ENCODE results near the gene ADGRG1.
"Not testable (repeated sequence)": the region's sequence is repeated elsewhere in the genome, so short reads cannot be mapped to it uniquely, and the experiment has no call there.

The ADGRG1 gene

GRCh38 chr16:57668630-57669475 lies 40.4 kb downstream of the ADGRG1 start:
- no peaks in the 10 kb centered on the region for H3K9me3 ChIP-seq (ENCODE audit: control insufficient read depth, insufficient read depth, low read length)
- H3K27me3 ChIP-seq (ENCODE audit: control insufficient read depth, insufficient read depth, low read length): no peaks in the 10 kb centered on the region
- H3K9ac ChIP-seq (ENCODE audit: low read depth, low read length): no peak overlapping the region
- no peaks in the 10 kb centered on the region for H3K4me1 ChIP-seq (ENCODE audit: control insufficient read depth, insufficient read depth, low read length)
- H3K4me3 ChIP-seq (ENCODE audit: low read depth, low read length): no peak overlapping the region
- H3K36me3 ChIP-seq (ENCODE audit: control insufficient read depth, insufficient read depth, low read length): no peaks in the 10 kb centered on the region

GRCh38 chr16:57669476-57670162 lies 41.2 kb downstream of the ADGRG1 start:
- H3K9me3 ChIP-seq (ENCODE audit: control insufficient read depth, insufficient read depth, low read length): no peaks in the 10 kb centered on the region
- no peaks in the 10 kb centered on the region for H3K4me1 ChIP-seq (ENCODE audit: control insufficient read depth, insufficient read depth, low read length)
- H3K4me3 ChIP-seq (ENCODE audit: low read depth, low read length): no peak overlapping the region
- H3K27me3 ChIP-seq (ENCODE audit: control insufficient read depth, insufficient read depth, low read length): no peaks in the 10 kb centered on the region
- H3K9ac ChIP-seq (ENCODE audit: low read depth, low read length): no peak overlapping the region
- H3K36me3 ChIP-seq (ENCODE audit: control insufficient read depth, insufficient read depth, low read length): no peaks in the 10 kb centered on the region

- Histone ChIP-seq H3K9me3 (ENCODE audit: control insufficient read depth, insufficient read depth, low read length) (no peaks in the 10 kb centered on the region), H3K27me3 (ENCODE audit: control insufficient read depth, insufficient read depth, low read length) (no peaks in the 10 kb centered on the region), H3K4me1 (ENCODE audit: control insufficient read depth, insufficient read depth, low read length) (no peaks in the 10 kb centered on the region), H3K9ac (ENCODE audit: low read depth, low read length) (no peak overlapping the region), H3K4me3 (ENCODE audit: low read depth, low read length) (no peak overlapping the region), H3K36me3 (ENCODE audit: control insufficient read depth, insufficient read depth, low read length) (no peaks in the 10 kb centered on the region)
These were observed 41.8 kb downstream of the ADGRG1 start for GRCh38 chr16:57670196-57670595.

GRCh38 chr16:57671451-57671850 lies 43.0 kb downstream of the ADGRG1 start:
- H3K4me1 ChIP-seq (ENCODE audit: control insufficient read depth, insufficient read depth, low read length); H3K4me3 ChIP-seq (ENCODE audit: low read depth, low read length); H3K9ac ChIP-seq (ENCODE audit: low read depth, low read length); H3K27me3 ChIP-seq (ENCODE audit: control insufficient read depth, insufficient read depth, low read length); H3K36me3 ChIP-seq (ENCODE audit: control insufficient read depth, insufficient read depth, low read length); H3K9me3 ChIP-seq (ENCODE audit: control insufficient read depth, insufficient read depth, low read length): not testable (repeated sequence)

GRCh38 chr16:57672416-57672815 lies 44.0 kb downstream of the ADGRG1 start:
- Histone ChIP-seq H3K9ac (ENCODE audit: low read depth, low read length) (no peak overlapping the region), H3K4me1 (ENCODE audit: control insufficient read depth, insufficient read depth, low read length) (peaks cover 11% of the 10 kb centered on the region), H3K36me3 (ENCODE audit: control insufficient read depth, insufficient read depth, low read length) (no peaks in the 10 kb centered on the region), H3K9me3 (ENCODE audit: control insufficient read depth, insufficient read depth, low read length) (no peaks in the 10 kb centered on the region), H3K27me3 (ENCODE audit: control insufficient read depth, insufficient read depth, low read length) (no peaks in the 10 kb centered on the region), H3K4me3 (ENCODE audit: low read depth, low read length) (no peak overlapping the region)

GRCh38 chr16:57672824-57673223 lies 44.4 kb downstream of the ADGRG1 start:
- no peaks in the 10 kb centered on the region for H3K36me3 ChIP-seq (ENCODE audit: control insufficient read depth, insufficient read depth, low read length)
- H3K4me3 ChIP-seq (ENCODE audit: low read depth, low read length): no peak overlapping the region
- H3K9me3 ChIP-seq (ENCODE audit: control insufficient read depth, insufficient read depth, low read length): no peaks in the 10 kb centered on the region
- no peaks in the 10 kb centered on the region for H3K27me3 ChIP-seq (ENCODE audit: control insufficient read depth, insufficient read depth, low read length)
- peaks cover 11% of the 10 kb centered on the region for H3K4me1 ChIP-seq (ENCODE audit: control insufficient read depth, insufficient read depth, low read length)
- H3K9ac ChIP-seq (ENCODE audit: low read depth, low read length): no peak overlapping the region

- H3K4me3 ChIP-seq (ENCODE audit: low read depth, low read length): peak overlapping the region; percentile 18
- no peak overlapping the region for H3K9ac ChIP-seq (ENCODE audit: low read depth, low read length)
- no peaks in the 10 kb centered on the region for H3K9me3 ChIP-seq (ENCODE audit: control insufficient read depth, insufficient read depth, low read length)
- peaks cover 13% of the 10 kb centered on the region for H3K4me1 ChIP-seq (ENCODE audit: control insufficient read depth, insufficient read depth, low read length)
- H3K36me3 ChIP-seq (ENCODE audit: control insufficient read depth, insufficient read depth, low read length): no peaks in the 10 kb centered on the region
- no peaks in the 10 kb centered on the region for H3K27me3 ChIP-seq (ENCODE audit: control insufficient read depth, insufficient read depth, low read length)
These were observed 47.5 kb downstream of the ADGRG1 start for GRCh38 chr16:57675741-57676551.

- Histone ChIP-seq H3K9me3 (ENCODE audit: control insufficient read depth, insufficient read depth, low read length) (no peaks in the 10 kb centered on the region), H3K4me3 (ENCODE audit: low read depth, low read length) (no peak overlapping the region), H3K27me3 (ENCODE audit: control insufficient read depth, insufficient read depth, low read length) (no peaks in the 10 kb centered on the region), H3K9ac (ENCODE audit: low read depth, low read length) (no peak overlapping the region), H3K4me1 (ENCODE audit: control insufficient read depth, insufficient read depth, low read length) (peaks cover 13% of the 10 kb centered on the region), H3K36me3 (ENCODE audit: control insufficient read depth, insufficient read depth, low read length) (no peaks in the 10 kb centered on the region)
These were observed 48.2 kb downstream of the ADGRG1 start for GRCh38 chr16:57676553-57677085.

- Histone ChIP-seq H3K27me3 (ENCODE audit: control insufficient read depth, insufficient read depth, low read length) (no peaks in the 10 kb centered on the region), H3K36me3 (ENCODE audit: control insufficient read depth, insufficient read depth, low read length) (no peaks in the 10 kb centered on the region), H3K9me3 (ENCODE audit: control insufficient read depth, insufficient read depth, low read length) (no peaks in the 10 kb centered on the region), H3K4me1 (ENCODE audit: control insufficient read depth, insufficient read depth, low read length) (peaks cover 13% of the 10 kb centered on the region), H3K4me3 (ENCODE audit: low read depth, low read length) (no peak overlapping the region), H3K9ac (ENCODE audit: low read depth, low read length) (no peak overlapping the region)
These were observed 49.4 kb downstream of the ADGRG1 start for GRCh38 chr16:57677622-57678369.

GRCh38 chr16:57679016-57679415 lies 50.6 kb downstream of the ADGRG1 start:
- H3K36me3 ChIP-seq (ENCODE audit: control insufficient read depth, insufficient read depth, low read length): no peaks in the 10 kb centered on the region
- no peaks in the 10 kb centered on the region for H3K9me3 ChIP-seq (ENCODE audit: control insufficient read depth, insufficient read depth, low read length)
- H3K27me3 ChIP-seq (ENCODE audit: control insufficient read depth, insufficient read depth, low read length): no peaks in the 10 kb centered on the region
- H3K9ac ChIP-seq (ENCODE audit: low read depth, low read length): no peak overlapping the region
- H3K4me1 ChIP-seq (ENCODE audit: control insufficient read depth, insufficient read depth, low read length): peaks cover 13% of the 10 kb centered on the region
- no peak overlapping the region for H3K4me3 ChIP-seq (ENCODE audit: low read depth, low read length)
